DMS114 treated with DMSO at 0.1 percent for 48 hours (cell line): ENCODE measurements around the gene MT3.

Experiments used
- DNase-seq: peaks from one replicate; lab custom pipeline; 2025; ENCODE audit not compliant: unreplicated experiment; lab: John Stamatoyannopoulos, UW

MT3 gene

GRCh38 chr16:56628486-56629350 lies 39.4 kb downstream of the MT3 start:
- DNase-seq, result no peak

- no peak for DNase-seq
Observed at GRCh38 chr16:56629531-56629930, 40.2 kb downstream of the MT3 start.

GRCh38 chr16:56630134-56630533 lies 40.8 kb downstream of the MT3 start:
- DNase-seq, result no peak

GRCh38 chr16:56631197-56631596 lies 41.9 kb downstream of the MT3 start:
- DNase-seq, result no peak

GRCh38 chr16:56631832-56632155 lies 42.5 kb downstream of the MT3 start:
- DNase-seq, result no peak

- no peak for DNase-seq
Observed at GRCh38 chr16:56632156-56632847, 43.0 kb downstream of the MT3 start, which contains the start of gene MT1M. TSS of gene MT1M (plus strand) at chr16:56632659. CDS start at chr16:56632732, 73 bp downstream.

- no peak for DNase-seq
Observed at GRCh38 chr16:56632848-56633365, 43.6 kb downstream of the MT3 start.

GRCh38 chr16:56633535-56633934 lies 44.2 kb downstream of the MT3 start:
- no peak for DNase-seq

- no peak for DNase-seq
Observed at GRCh38 chr16:56634715-56635440, 45.5 kb downstream of the MT3 start.

- no peak for DNase-seq
Observed at GRCh38 chr16:56635441-56635967, 46.2 kb downstream of the MT3 start.

GRCh38 chr16:56636616-56637413 lies 47.5 kb downstream of the MT3 start:
- DNase-seq, result no peak

GRCh38 chr16:56637814-56638750 lies 48.8 kb downstream of the MT3 start, which contains the start of gene MT1A:
TSS of gene MT1A (plus strand) at chr16:56638666. CDS start at chr16:56638739, 73 bp downstream.
- DNase-seq, result peak; percentile 67

GRCh38 chr16:56639045-56639444 lies 49.7 kb downstream of the MT3 start:
- no peak for DNase-seq

GRCh38 chr16:56640076-56640475 lies 50.7 kb downstream of the MT3 start:
- no peak for DNase-seq
